Subcutaneous abdominal adipose tissue (tissue), 5 donors: ENCODE data around the gene VRK3.
A peak's percentile ranks its signal among the peaks of the same experiment; 100 is the strongest.

Experiments used
- H3K27ac ChIP-seq: one replicate; pipeline ENCODE4 v1.7.0; 2013; ENCODE audit warnings: low read depth, mild to moderate bottlenecking, inconsistent platforms, low read length, moderate library complexity
- H3K27me3 ChIP-seq, 5 donors: one replicate each; pipeline ENCODE4 v1.7.0; 2013; ENCODE audit warnings: low read length in 5 of 5, inconsistent platforms in 1 of 5; ENCODE audit not compliant: control insufficient read depth in 5 of 5, insufficient read depth in 4 of 5
- H3K36me3 ChIP-seq, 5 donors: one replicate each; pipeline ENCODE4 v1.7.0; 2013; ENCODE audit warnings: low read length in 5 of 5; ENCODE audit not compliant: control insufficient read depth in 5 of 5, insufficient read depth in 5 of 5
- H3K4me1 ChIP-seq, 5 donors: one replicate each; pipeline ENCODE4 v1.7.0; 2013; ENCODE audit warnings: low read length in 5 of 5, mild to moderate bottlenecking in 3 of 5, moderate library complexity in 1 of 5; ENCODE audit not compliant: control insufficient read depth in 5 of 5, insufficient read depth in 5 of 5
- H3K4me3 ChIP-seq, 5 donors: one replicate each; pipeline ENCODE4 v1.7.0; 2013; ENCODE audit warnings: low read length in 5 of 5, low read depth in 1 of 5
- H3K9ac ChIP-seq, 5 donors: one replicate each; pipeline ENCODE4 v1.7.0; 2013; ENCODE audit warnings: low read length in 5 of 5, mild to moderate bottlenecking in 4 of 5, moderate library complexity in 3 of 5
- H3K9me3 ChIP-seq, 5 donors: one replicate each; pipeline ENCODE4 v1.7.0; 2013; ENCODE audit warnings: low read length in 5 of 5; ENCODE audit not compliant: control insufficient read depth in 5 of 5
- donor health status: healthy.
- donor health status: healthy.
- donor health status: healthy.
- donor health status: healthy.
- donor health status: healthy.

VRK3 gene

DNA sequence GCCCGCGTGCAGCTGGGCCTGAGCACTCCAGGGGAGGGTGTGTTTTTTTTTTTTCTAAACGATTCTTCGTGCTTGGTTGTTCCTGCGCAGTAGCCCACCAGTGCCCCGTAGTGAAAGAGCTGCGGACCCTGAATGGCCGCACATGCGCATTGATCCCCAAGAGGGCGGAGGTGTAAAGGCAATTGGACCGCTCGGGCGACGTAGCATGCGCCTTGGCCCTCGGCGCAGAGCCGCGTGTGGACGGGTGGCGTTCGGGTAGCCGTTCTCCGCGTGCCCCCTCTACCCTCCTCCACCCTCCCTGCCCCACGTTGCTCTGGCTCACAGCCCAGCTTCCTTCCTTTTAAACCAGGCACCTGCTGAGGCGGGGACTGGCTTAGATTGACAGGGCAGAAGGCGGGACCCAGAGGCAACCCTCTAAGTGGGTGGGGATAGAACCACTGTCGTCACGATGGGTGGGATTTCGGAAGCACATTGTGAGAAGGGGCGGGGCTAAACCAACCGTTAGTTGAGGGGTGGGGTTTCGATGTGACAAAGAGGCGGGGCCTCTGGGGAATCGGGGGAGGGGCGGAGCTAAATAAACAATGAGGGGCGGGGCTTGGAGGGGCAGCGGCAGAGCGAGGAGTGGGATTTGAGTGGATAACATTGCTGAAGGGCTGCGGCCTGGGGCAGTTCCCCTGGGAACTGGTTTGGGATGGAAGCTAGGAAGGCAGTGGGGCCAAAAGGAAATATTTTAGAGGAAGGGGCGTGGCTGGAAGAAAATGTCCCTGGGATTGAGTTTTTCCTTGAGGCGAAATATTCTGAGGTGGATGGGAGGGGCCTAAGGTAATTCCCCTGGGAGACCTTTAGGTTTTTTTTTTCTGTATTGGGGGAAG, 95.3 kb downstream of the VRK3 start:
- peak overlapping the region; percentile 96 for H3K27ac ChIP-seq
- peaks cover 2 to 45% (median 31%) of the 10 kb centered on the region in 5 donors for H3K4me1 ChIP-seq
- peaks cover 0 to 20% (median 13%) of the 10 kb centered on the region in 5 donors for H3K36me3 ChIP-seq
- H3K9me3 ChIP-seq, result no peaks in the 10 kb centered on the region
- H3K4me3 ChIP-seq, result peak overlapping the region; percentile 76 to 94 (median 83)
- peak overlapping the region in 4 of 5 donors; percentile 92 to 96 (median 94) for H3K9ac ChIP-seq
- H3K27me3 ChIP-seq, result no peaks in the 10 kb centered on the region

DNA sequence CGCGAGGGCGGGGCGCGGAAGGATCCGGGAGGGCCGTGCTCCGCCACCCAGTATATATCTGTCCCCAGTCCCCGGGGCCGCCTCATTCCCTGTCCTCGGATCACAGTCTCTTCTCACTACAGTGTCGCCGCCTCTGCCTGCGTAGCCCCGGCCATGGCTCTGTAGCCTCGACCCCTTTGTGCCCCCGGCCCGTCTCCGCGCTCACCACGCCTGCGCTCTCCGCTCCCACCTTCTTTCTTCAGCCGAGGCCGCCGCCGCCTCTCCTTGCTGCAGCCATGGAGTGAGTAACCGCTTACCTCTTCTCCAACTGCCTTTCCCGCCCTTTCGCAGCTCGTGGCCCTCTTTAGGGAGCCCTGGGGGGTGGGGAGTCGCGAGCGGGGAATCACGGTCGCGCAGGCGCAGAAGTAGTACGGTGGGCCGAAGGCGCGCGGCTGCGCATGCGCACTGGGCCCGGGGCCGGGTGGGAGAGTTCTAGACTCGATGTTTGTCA, 96.0 kb downstream of the VRK3 start, which contains the start of the genes ATF5 and NUP62:
ATF5 (plus strand) TSS at position 85 of the 490 bp plus-strand sequence. CDS start 1,646 bp downstream, outside the sequence.
NUP62 (minus strand) TSS at position 384 of the 490 bp plus-strand sequence. CDS start 19,697 bp downstream, outside the sequence.
- Histone ChIP-seq H3K4me1 (peaks cover 2 to 51% (median 31%) of the 10 kb centered on the region in 5 donors), H3K36me3 (peaks cover 0 to 26% (median 16%) of the 10 kb centered on the region in 5 donors), H3K27ac (peak within 1 kb of the TSS; percentile 96), H3K9ac (peak within 1 kb of the TSS; percentile 89 to 96 (median 93)), H3K4me3 (peak within 1 kb of the TSS; percentile 78 to 94 (median 83)), H3K27me3 (no peaks in the 10 kb centered on the region), H3K9me3 (no peaks in the 10 kb centered on the region)

- Histone ChIP-seq H3K27me3 (no peaks in the 10 kb centered on the region), H3K9me3 (no peaks in the 10 kb centered on the region), H3K4me3 (peak overlapping the region in 2 of 5 donors; percentile 44 to 83), H3K9ac (peak overlapping the region in 2 of 5 donors; percentile 47 to 51), H3K36me3 (peaks cover 0 to 37% (median 29%) of the 10 kb centered on the region in 5 donors), H3K4me1 (peaks cover 2 to 65% (median 31%) of the 10 kb centered on the region in 5 donors), H3K27ac (no peak overlapping the region)
Observed at GRCh38 chr19:49927526-49928264, 97.5 kb downstream of the VRK3 start.

DNA sequence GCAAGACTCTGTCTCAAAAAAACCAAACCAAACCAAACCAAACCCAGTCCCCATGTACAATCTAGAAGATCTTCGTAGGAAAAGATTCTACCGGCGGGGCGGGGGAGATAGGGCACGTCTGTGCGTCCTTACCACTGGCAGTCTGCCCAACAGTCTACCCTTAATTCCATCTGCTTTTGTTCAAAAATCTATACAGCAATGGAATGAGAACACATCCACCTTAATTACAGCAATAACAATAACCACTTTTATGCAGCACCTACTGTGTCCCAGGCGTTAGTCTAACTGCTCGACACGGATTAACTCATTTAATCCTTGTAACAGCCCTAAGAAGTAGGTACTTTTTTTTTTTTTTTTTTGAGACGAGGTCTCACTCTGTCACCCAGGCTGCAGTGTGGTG, 98.7 kb downstream of the VRK3 start:
- H3K36me3 ChIP-seq, result peaks cover 0 to 48% (median 36%) of the 10 kb centered on the region in 5 donors
- H3K27ac ChIP-seq, result no peak overlapping the region
- H3K4me1 ChIP-seq, result peaks cover 2 to 67% (median 34%) of the 10 kb centered on the region in 5 donors

More for the DNA sequence above, 98.7 kb downstream of the VRK3 start:
- Histone ChIP-seq H3K9ac (no peak overlapping the region), H3K9me3 (no peaks in the 10 kb centered on the region), H3K4me3 (no peak overlapping the region), H3K27me3 (no peaks in the 10 kb centered on the region)
